Measurements from ENCODE around the gene SPRED2. TPM values are rescaled to one million over a fixed set of nuclear protein-coding genes. Genes with fewer than 3 reads are reported as not detected.

SPRED2 gene
- total RNA-seq, 1 donor from 2014 or later = 54.5 TPM

GRCh38 chr2:65279756-65280155 is 152.6 kb downstream of the SPRED2 start:
- Mint-ChIP-seq H3K4me3 (ENCODE audit: unreplicated experiment) (no peak overlapping the region), H3K27me3 (ENCODE audit: unreplicated experiment) (no peaks in the 10 kb centered on the region), H3K4me1 (ENCODE audit: low read depth, unreplicated experiment) (peaks cover 16% of the 10 kb centered on the region), H3K27ac (ENCODE audit: unreplicated experiment) (no peak overlapping the region), H3K9me3 (ENCODE audit: unreplicated experiment) (peaks cover 4% of the 10 kb centered on the region), H3K36me3 (ENCODE audit: unreplicated experiment) (no peaks in the 10 kb centered on the region)
- DNase-seq = no peak
- no peak for TF ChIP-seq CTCF (IDR thresholded peaks at IDR 0.05; ENCODE audit: partially characterized antibody, unreplicated experiment)

- Mint-ChIP-seq H3K36me3 (ENCODE audit: unreplicated experiment) (no peaks in the 10 kb centered on the region), H3K4me1 (ENCODE audit: low read depth, unreplicated experiment) (peaks cover 16% of the 10 kb centered on the region), H3K27me3 (ENCODE audit: unreplicated experiment) (no peaks in the 10 kb centered on the region), H3K27ac (ENCODE audit: unreplicated experiment) (no peak overlapping the region), H3K4me3 (ENCODE audit: unreplicated experiment) (no peak overlapping the region), H3K9me3 (ENCODE audit: unreplicated experiment) (peaks cover 4% of the 10 kb centered on the region)
- no peak for DNase-seq
- TF ChIP-seq CTCF (IDR thresholded peaks at IDR 0.05; ENCODE audit: partially characterized antibody, unreplicated experiment) = no peak
These were observed 153.8 kb downstream of the SPRED2 start for GRCh38 chr2:65278531-65278981.

GRCh38 chr2:65277791-65278483 is 154.5 kb downstream of the SPRED2 start:
- Mint-ChIP-seq H3K27me3 (ENCODE audit: unreplicated experiment) (no peaks in the 10 kb centered on the region), H3K36me3 (ENCODE audit: unreplicated experiment) (no peaks in the 10 kb centered on the region), H3K4me1 (ENCODE audit: low read depth, unreplicated experiment) (peaks cover 15% of the 10 kb centered on the region), H3K27ac (ENCODE audit: unreplicated experiment) (no peak overlapping the region), H3K9me3 (ENCODE audit: unreplicated experiment) (peaks cover 4% of the 10 kb centered on the region), H3K4me3 (ENCODE audit: unreplicated experiment) (no peak overlapping the region)
- no peak for DNase-seq
- TF ChIP-seq CTCF (IDR thresholded peaks at IDR 0.05; ENCODE audit: partially characterized antibody, unreplicated experiment) = no peak

- TF ChIP-seq CTCF (IDR thresholded peaks at IDR 0.05; ENCODE audit: partially characterized antibody, unreplicated experiment) = no peak
- DNase-seq = no peak
- Mint-ChIP-seq H3K27me3 (ENCODE audit: unreplicated experiment) (peaks cover 3% of the 10 kb centered on the region), H3K4me1 (ENCODE audit: low read depth, unreplicated experiment) (peaks cover 11% of the 10 kb centered on the region), H3K9me3 (ENCODE audit: unreplicated experiment) (peaks cover 4% of the 10 kb centered on the region), H3K36me3 (ENCODE audit: unreplicated experiment) (no peaks in the 10 kb centered on the region), H3K4me3 (ENCODE audit: unreplicated experiment) (no peak overlapping the region), H3K27ac (ENCODE audit: unreplicated experiment) (no peak overlapping the region)
These were observed 155.3 kb downstream of the SPRED2 start for GRCh38 chr2:65277118-65277517.

- DNase-seq = no peak
- TF ChIP-seq CTCF (IDR thresholded peaks at IDR 0.05; ENCODE audit: partially characterized antibody, unreplicated experiment) = no peak
- no peak overlapping the region for H3K27ac Mint-ChIP-seq (ENCODE audit: unreplicated experiment)
- peaks cover 11% of the 10 kb centered on the region for H3K4me1 Mint-ChIP-seq (ENCODE audit: low read depth, unreplicated experiment)
- peaks cover 4% of the 10 kb centered on the region for H3K9me3 Mint-ChIP-seq (ENCODE audit: unreplicated experiment)
- H3K27me3 Mint-ChIP-seq (ENCODE audit: unreplicated experiment) = peaks cover 3% of the 10 kb centered on the region
- H3K36me3 Mint-ChIP-seq (ENCODE audit: unreplicated experiment) = no peaks in the 10 kb centered on the region
- no peak overlapping the region for H3K4me3 Mint-ChIP-seq (ENCODE audit: unreplicated experiment)
These were observed 155.8 kb downstream of the SPRED2 start for GRCh38 chr2:65276609-65277008.

All from glutamatergic neuron (in vitro differentiated cells).